ENCODE measurements around the gene DSCAML1. TPM values are rescaled to one million over a fixed set of nuclear protein-coding genes. Genes with fewer than 3 reads are reported as not detected.

DSCAML1 gene
- total and polyA plus RNA-seq, 10 of the 15 experiments (the other 5 are each of a cell fraction or from before 2014, with no cell fraction given): 0.03 to 0.18 (median 0.06) TPM; not detected in 1

- TF ChIP-seq HCFC1 (IDR thresholded peaks at IDR 0.05; ENCODE audit: low read length): no peak
- TF ChIP-seq NFXL1 (IDR thresholded peaks at IDR 0.05; ENCODE audit: borderline replicate concordance): no peak
Measured at GRCh38 chr11:117749541-117749910, 47.5 kb downstream of the DSCAML1 start (continued).

DNA sequence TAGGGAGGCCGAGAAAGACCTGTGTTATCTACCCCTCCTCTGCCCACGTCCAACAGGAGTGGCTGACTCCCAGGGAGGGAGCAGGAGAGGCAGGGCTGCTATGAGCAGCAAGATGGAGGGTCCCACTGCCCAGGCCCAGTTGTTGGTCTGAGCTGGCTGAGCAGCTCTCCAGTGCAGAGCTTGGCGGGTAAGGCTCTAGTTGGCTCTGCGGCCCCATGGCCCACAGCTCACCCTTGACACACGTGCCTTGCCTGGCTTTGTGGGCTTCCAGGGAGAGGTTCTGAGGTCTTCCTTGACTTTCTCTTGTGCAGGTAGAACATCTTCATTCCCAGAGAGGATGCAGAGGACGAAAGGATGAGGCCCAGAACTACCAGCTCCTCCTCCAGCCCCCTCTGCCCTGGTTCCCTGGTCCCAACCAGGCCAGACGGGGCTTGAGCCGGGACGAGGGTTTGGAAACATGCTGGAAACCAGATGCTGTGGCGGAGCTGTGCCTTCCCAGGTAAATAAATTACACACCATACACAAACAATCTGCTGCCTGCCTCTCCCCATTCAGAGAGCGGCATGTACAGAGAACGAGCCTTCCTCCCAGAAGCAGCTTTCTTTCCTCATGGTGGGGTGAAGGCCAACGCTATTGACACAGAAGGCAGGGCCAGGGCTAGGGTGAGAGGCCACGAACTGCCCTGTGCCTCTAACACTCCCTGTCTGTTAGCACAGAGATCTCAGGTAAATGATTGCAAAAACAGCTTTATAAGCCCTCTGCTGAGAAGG, 48.1 kb downstream of the DSCAML1 start:
- POLR2A ChIA-PET: no interaction called here
- BruUV-seq (replicated peaks): no TSS peak
- FAIRE-seq: no peak

GRCh38 chr11:117747892-117748291, 49.1 kb downstream of the DSCAML1 start:
- DNase-seq (ENCODE audit: low read depth, low spot score): no peak
- POLR2A ChIA-PET: no interaction called here
- no peak overlapping the region for H3K4me2 ChIP-seq (ENCODE audit: control insufficient read depth, insufficient read depth)
- CTCF ChIA-PET: no interaction called here
- RAD21 ChIA-PET (ENCODE audit: unreplicated experiment): interaction anchor here (1.4 kb wide), 1 partner anchor 322 kb away, joined by 3 read pairs; no protein-coding TSS in a partner anchor
- peaks cover 0 to 2% of the 10 kb centered on the region in 2 experiments for H3K27me3 ChIP-seq (replicated peaks in 1 of 2; ENCODE audit: control insufficient read depth in 2 of 2, insufficient read depth in 2 of 2, low read length in 1 of 2)
- H3K79me2 ChIP-seq (ENCODE audit: control insufficient read depth, insufficient read depth, low read length): no peaks in the 10 kb centered on the region
- no peak overlapping the region for H2AFZ ChIP-seq (ENCODE audit: control insufficient read depth, low read depth, low read length)
- BruUV-seq (replicated peaks): no TSS peak
- intact Hi-C loops (cut with micrococcal nuclease; ENCODE audit: unreplicated experiment): no loop called here
- no peak overlapping the region for H3K27ac ChIP-seq (ENCODE audit: control insufficient read depth, insufficient read depth)
- no peaks in the 10 kb centered on the region for H3K36me3 ChIP-seq (ENCODE audit: control insufficient read depth in 2 of 2, insufficient read depth in 2 of 2, low read length in 1 of 2)
- no peaks in the 10 kb centered on the region for H4K20me1 ChIP-seq (ENCODE audit: control insufficient read depth, insufficient read depth)
- SMC1A ChIA-PET (ENCODE audit: uncharacterized antibody, unreplicated experiment): no interaction called here
- TF ChIP-seq IRF4 (IDR thresholded peaks at IDR 0.05; ENCODE audit: low read depth, low read length) (no peak), YBX1 (IDR thresholded peaks at IDR 0.05) (no peak), SIN3A (IDR thresholded peaks at IDR 0.05; ENCODE audit: low read depth, low read length) (no peak), NRF1 (conservative IDR thresholded peaks at IDR 0.05; ENCODE audit: low read depth, low read length) (no peak), TCF7 (IDR thresholded peaks at IDR 0.05; ENCODE audit: borderline replicate concordance) (no peak), MTA2 (IDR thresholded peaks at IDR 0.05; ENCODE audit: low read depth) (no peak), SREBF2 (IDR thresholded peaks at IDR 0.05; ENCODE audit: low read length) (no peak), ZNF384 (IDR thresholded peaks at IDR 0.05; ENCODE audit: borderline replicate concordance, low read depth, low read length) (no peak), ESRRA (IDR thresholded peaks at IDR 0.05; ENCODE audit: low read length) (no peak), SUPT20H (IDR thresholded peaks at IDR 0.05; ENCODE audit: borderline replicate concordance, control insufficient read depth, low read depth, low read length) (no peak)
- TF ChIP-seq, protein P1, sequence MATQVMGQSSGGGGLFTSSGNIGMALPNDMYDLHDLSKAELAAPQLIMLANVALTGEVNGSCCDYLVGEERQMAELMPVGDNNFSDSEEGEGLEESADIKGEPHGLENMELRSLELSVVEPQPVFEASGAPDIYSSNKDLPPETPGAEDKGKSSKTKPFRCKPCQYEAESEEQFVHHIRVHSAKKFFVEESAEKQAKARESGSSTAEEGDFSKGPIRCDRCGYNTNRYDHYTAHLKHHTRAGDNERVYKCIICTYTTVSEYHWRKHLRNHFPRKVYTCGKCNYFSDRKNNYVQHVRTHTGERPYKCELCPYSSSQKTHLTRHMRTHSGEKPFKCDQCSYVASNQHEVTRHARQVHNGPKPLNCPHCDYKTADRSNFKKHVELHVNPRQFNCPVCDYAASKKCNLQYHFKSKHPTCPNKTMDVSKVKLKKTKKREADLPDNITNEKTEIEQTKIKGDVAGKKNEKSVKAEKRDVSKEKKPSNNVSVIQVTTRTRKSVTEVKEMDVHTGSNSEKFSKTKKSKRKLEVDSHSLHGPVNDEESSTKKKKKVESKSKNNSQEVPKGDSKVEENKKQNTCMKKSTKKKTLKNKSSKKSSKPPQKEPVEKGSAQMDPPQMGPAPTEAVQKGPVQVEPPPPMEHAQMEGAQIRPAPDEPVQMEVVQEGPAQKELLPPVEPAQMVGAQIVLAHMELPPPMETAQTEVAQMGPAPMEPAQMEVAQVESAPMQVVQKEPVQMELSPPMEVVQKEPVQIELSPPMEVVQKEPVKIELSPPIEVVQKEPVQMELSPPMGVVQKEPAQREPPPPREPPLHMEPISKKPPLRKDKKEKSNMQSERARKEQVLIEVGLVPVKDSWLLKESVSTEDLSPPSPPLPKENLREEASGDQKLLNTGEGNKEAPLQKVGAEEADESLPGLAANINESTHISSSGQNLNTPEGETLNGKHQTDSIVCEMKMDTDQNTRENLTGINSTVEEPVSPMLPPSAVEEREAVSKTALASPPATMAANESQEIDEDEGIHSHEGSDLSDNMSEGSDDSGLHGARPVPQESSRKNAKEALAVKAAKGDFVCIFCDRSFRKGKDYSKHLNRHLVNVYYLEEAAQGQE (IDR thresholded peaks at IDR 0.05; ENCODE audit: low read depth, low read length): no peak
- no peak for ATAC-seq
- in situ Hi-C loops (cut with MboI): no loop called here
- FAIRE-seq: no peak
- H3K4me1 ChIP-seq (ENCODE audit: control insufficient read depth, insufficient read depth, low read length): no peaks in the 10 kb centered on the region
- H3K9me3 ChIP-seq (replicated peaks; ENCODE audit: control insufficient read depth, insufficient read depth, low read length): no peaks in the 10 kb centered on the region
- no peak overlapping the region for H3K4me3 ChIP-seq
- H3K9ac ChIP-seq (ENCODE audit: control insufficient read depth, insufficient read depth, low read length): no peak overlapping the region
- 61% methylated on average over 3 of the region's 3 CpGs for WGBS (ENCODE audit: insufficient coverage, insufficient replicate concordance, low lambda C conversion rate, missing lambda C conversion rate)

More for the DNA sequence above, 48.1 kb downstream of the DSCAML1 start:
- RAD21 ChIA-PET (ENCODE audit: unreplicated experiment): interaction anchor here (1.4 kb wide), 1 partner anchor 323 kb away, joined by 3 read pairs; no protein-coding TSS in a partner anchor
- H3K36me3 ChIP-seq (ENCODE audit: control insufficient read depth in 2 of 2, insufficient read depth in 2 of 2, low read length in 1 of 2): no peaks in the 10 kb centered on the region
- no peak overlapping the region for H2AFZ ChIP-seq (ENCODE audit: control insufficient read depth, low read depth, low read length)
- SMC1A ChIA-PET (ENCODE audit: uncharacterized antibody, unreplicated experiment): no interaction called here
- CTCF ChIA-PET: interaction anchor here (0.5 kb wide), 1 partner anchor 94 kb away, joined by 3 read pairs; no protein-coding TSS in a partner anchor
- H3K4me2 ChIP-seq (ENCODE audit: control insufficient read depth, insufficient read depth): no peak overlapping the region
- 25% methylated on average over 14 of the region's 14 CpGs for WGBS (ENCODE audit: insufficient coverage, insufficient replicate concordance, low lambda C conversion rate, missing lambda C conversion rate)
- H3K9me3 ChIP-seq (replicated peaks; ENCODE audit: control insufficient read depth, insufficient read depth, low read length): no peaks in the 10 kb centered on the region
- H3K27ac ChIP-seq (ENCODE audit: control insufficient read depth, insufficient read depth): no peak overlapping the region
- peaks cover 0 to 2% of the 10 kb centered on the region in 2 experiments for H3K27me3 ChIP-seq (replicated peaks in 1 of 2; ENCODE audit: control insufficient read depth in 2 of 2, insufficient read depth in 2 of 2, low read length in 1 of 2)
- no peaks in the 10 kb centered on the region for H4K20me1 ChIP-seq (ENCODE audit: control insufficient read depth, insufficient read depth)
- no peaks in the 10 kb centered on the region for H3K4me1 ChIP-seq (ENCODE audit: control insufficient read depth, insufficient read depth, low read length)
- no peak overlapping the region for H3K4me3 ChIP-seq
- in situ Hi-C loops (cut with MboI): no loop called here
- ATAC-seq (no peak), DNase-seq (ENCODE audit: low read depth, low spot score) (no peak)
- no peak overlapping the region for H3K9ac ChIP-seq (ENCODE audit: control insufficient read depth, insufficient read depth, low read length)
- no peak for TF ChIP-seq FOXK2 (IDR thresholded peaks at IDR 0.05)
- H3K79me2 ChIP-seq (ENCODE audit: control insufficient read depth, insufficient read depth, low read length): no peaks in the 10 kb centered on the region
- intact Hi-C loops (cut with micrococcal nuclease; ENCODE audit: unreplicated experiment): no loop called here

All from GM12878 (cell line).